ENCODE measurements around the gene NAA35.
"Not testable (repeated sequence)": the region's sequence is repeated elsewhere in the genome, so short reads cannot be mapped to it uniquely, and the experiment has no call there.

- TF ChIP-seq CTCF (IDR thresholded peaks at IDR 0.05); POLR2AphosphoS5 (IDR thresholded peaks at IDR 0.05; ENCODE audit: low read depth, low read length); SIN3A (IDR thresholded peaks at IDR 0.05; ENCODE audit: borderline replicate concordance, insufficient read depth, low read depth, low read length): not testable (repeated sequence)
Measured at GRCh38 chr9:85974055-85974547, 33.2 kb downstream of the NAA35 start.

Data from Panc1 (cell line).